DMS153 treated with DMSO at 0.1 percent for 48 hours (cell line): ENCODE results near the gene NLRP8.
"Not testable (repeated sequence)": the region's sequence is repeated elsewhere in the genome, so short reads cannot be mapped to it uniquely, and the experiment has no call there.

ENCODE experiments used
- DNase-seq: peaks from one replicate; lab custom pipeline; 2025; ENCODE audit not compliant: unreplicated experiment; lab: John Stamatoyannopoulos, UW

NLRP8 gene

DNA sequence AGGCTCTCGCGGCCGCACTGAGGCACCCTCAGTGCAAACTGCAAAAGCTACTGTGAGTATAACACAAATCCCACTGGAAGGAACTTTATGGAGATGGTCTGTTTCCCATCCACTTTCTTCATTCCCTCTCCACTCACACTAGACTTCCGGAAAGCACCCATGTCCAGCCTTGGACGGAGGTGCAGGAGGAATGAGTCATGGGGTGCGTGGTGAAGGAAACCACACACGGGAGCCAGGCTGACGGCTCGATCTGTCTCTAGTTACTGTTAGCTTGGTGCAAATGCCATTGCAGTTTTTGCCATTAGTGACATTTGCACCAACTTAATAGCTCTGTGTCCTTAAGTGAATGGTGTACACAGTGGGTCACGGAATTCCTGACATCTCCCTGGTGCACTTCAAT, 14.6 kb downstream of the NLRP8 start:
- DNase-seq, result no peak

DNA sequence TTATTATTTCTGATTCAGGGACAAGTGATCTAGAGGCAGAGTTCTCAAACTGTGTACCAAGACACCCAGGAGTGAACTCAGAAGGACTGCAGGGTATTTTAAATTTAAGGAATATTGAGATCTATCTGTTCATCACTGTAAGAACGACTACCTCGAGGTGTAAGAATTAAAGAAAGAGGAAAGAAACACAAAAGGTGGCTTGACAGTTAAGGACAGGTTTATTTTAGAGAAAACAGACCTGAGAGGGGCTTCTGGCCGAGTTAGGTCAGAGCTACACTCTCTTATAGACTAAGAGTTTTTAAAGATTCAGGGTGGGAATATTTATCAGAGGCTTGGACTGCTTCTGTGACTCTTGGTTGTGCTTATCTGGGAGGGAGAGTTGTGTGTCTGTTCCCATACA, 26.4 kb downstream of the NLRP8 start:
- DNase-seq, result no peak

DNA sequence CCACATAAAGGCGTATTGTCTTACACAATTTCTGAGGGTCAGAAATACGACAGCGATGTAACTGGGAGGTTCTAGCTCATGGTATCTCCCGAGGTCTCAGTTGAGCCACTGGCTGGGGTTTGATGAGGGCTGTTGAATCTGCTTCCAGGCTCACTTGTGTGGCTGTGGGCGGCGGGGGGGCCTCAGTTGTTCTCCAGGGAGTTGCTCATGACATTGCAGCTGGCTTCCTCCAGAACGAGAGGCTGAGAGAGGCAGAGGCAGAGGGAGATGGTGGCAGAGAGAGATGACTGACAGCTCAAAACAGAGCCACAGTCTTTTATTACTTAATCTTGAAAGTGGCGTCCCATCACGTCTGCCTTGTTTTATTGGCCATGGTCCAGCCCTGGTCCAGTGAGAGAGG, 32.8 kb downstream of the NLRP8 start:
- no peak for DNase-seq

DNA sequence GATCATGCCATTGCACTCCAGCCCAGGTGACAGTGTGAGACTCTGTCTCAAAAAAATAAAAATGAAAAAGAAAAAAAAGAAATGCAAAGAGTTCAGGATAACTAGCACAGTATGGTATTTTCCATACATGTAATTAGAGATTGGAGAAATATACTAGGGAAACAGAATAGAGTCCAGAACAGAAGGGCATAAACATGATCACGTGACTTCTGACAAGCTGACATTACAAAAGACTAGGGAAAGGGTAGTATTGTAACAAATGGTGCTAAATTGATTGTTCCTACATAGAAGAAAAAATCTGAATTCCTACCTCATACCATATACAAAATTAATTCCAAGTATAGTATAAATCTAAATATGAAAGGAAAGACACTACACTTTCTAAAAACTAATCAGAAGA, 37.6 kb downstream of the NLRP8 start:
- DNase-seq, result no peak

DNA sequence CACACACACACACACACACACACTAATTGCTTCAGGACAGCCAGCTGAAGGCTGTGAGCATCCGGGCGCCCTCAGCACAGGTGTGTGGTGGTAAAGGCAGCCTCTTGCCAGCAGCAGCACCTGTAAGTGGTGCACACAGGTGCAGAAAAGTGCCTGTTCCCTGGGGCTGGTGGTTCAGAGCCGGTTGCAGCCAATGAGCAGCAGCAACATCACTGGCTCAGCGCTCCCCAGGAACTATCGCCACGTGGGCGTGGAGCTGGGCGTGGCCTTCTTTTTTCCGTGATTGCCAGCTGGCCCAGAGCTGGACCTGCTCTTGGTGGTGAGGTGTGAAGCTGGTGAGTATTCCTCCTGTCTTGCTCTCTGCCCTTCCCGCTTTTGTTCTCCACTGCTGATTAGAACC, 38.9 kb downstream of the NLRP8 start, which contains the start of gene NLRP5:
TSS of gene NLRP5 (plus strand) at position 289 of the 400 bp plus-strand sequence.
- DNase-seq, result peak; percentile 2

DNA sequence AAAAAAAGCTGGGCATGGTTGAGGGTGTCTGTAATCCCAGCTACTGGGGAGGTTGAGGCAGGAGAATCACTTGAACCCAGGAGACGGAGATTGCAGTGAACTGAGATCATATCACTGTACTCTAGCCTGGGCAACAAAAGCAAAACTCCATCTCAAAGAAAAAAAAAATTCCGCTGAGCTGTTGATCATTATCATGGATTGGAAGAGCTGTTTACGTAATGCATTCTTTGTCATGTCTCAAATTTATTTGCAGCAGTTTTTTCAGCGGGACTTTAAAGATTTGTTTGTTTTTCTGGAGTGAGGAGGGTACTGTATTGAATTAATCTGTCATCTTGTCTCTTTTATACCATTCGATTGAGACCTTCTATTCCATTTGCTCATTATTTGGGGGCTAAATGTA, 43.2 kb downstream of the NLRP8 start:
- DNase-seq, result no peak

DNA sequence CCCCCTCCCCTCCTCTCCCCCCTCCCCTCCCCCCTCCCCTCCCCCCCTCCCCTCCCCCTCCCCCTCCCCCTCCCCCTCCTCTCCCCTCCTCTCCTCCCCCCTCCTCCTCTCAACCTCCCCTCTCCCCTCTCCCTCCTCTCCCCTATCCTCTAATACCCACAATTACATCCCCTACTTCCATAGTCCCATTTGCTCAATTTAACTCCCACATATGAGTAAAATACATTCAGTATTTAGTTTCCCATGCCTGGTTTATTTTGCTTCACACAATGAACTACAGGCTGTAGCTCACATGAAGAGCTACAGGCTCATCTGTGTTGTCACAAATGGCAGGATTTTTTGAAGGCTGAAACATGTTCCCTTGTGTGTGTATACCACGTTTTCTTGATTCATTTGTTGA, 45.9 kb downstream of the NLRP8 start:
- no peak for DNase-seq

DNA sequence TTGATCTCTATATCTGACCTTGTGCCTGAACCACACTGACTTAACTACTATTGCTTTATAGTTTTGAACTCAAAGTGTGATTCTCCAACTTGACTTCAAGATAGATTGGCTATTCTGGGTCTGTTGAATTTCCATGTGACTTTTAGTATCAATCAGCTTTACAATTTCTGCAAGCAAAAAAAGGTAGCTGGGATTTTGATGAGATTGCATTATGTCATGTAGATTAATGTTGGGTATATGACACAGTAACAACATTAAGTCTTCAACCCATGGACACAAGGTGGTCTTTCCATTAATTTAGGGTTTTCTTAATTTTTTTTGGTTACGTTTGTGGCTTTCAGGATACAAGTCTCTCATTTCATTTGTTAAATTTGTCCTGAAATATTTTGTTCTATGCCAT, 67.1 kb downstream of the NLRP8 start:
- DNase-seq, result no peak

DNA sequence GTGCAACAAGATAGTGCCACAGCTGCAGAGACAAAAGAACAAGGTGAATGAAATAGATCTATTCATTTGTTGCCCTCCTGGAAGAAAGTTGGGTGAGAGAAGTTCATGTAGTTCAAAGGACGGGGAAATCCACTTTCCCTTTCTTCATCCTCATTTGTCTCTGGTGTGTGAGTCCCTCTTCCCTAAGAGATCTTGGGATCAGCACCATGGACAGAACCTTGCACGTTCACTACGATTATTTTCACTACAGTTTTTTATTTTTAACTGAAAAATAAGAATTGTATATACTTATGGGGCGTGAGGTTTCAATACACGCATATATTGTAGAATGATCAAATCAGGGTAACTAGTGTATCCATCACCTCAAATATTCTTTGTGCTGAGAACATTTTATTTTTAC, 68.1 kb downstream of the NLRP8 start:
- DNase-seq, result no peak

DNA sequence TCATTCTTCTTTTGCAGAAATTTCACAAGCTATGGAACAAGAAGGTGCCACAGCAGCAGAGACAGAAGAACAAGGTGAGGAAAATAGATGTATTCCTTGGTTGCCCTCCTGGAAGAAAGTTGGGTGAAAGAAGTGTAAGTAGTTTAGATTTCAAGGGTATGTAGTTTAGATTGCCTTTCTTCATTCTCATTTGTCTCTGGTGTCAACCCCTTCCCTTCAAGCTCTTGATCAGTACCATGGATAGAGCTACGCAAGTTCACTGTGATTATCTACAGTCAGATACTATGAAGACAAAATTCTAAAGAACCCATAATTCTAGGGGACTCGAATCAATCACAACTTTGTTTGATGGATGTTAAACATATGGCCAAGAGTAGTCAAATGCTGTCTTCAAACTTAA, 71.7 kb downstream of the NLRP8 start:
- DNase-seq, result not testable (repeated sequence)

DNA sequence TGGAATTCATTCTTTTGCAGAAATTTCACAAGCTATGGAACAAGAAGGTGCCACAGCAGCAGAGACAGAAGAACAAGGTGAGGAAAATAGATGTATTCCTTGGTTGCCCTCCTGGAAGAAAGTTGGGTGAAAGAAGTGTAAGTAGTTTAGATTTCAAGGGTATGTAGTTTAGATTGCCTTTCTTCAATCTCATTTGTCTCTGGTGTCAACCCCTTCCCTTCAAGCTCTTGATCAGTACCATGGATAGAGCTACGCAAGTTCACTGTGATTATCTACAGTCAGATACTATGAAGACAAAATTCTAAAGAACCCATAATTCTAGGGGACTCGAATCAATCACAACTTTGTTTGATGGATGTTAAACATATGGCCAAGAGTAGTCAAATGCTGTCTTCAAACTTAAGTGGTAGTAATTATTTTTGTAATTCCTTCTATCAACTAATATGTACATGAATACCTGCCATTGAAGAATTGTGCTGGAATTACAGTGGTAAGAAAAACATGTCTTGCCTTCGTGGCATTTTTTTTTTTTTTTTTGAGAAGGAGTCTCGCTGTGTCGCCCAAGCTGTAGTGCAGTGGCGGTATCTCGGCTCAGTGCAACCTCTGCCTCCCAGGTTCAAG, 72.8 kb downstream of the NLRP8 start:
- not testable (repeated sequence) for DNase-seq

DNA sequence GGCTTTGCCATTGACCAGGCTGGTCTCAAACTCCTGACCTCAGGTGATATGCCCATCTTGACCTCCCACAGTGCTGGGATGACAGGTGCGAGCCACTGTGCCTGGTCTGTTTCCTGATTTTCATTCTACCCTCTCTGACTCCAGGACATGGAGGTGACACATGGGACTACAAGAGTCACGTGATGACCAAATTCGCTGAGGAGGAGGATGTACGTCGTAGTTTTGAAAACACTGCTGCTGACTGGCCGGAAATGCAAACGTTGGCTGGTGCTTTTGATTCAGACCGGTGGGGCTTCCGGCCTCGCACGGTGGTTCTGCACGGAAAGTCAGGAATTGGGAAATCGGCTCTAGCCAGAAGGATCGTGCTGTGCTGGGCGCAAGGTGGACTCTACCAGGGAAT, 79.1 kb downstream of the NLRP8 start:
- no peak for DNase-seq
